Measurements from ENCODE around the gene SERINC2.
"Not testable (repeated sequence)": the region's sequence is repeated elsewhere in the genome, so short reads cannot be mapped to it uniquely, and the experiment has no call there.

The SERINC2 gene

DNA sequence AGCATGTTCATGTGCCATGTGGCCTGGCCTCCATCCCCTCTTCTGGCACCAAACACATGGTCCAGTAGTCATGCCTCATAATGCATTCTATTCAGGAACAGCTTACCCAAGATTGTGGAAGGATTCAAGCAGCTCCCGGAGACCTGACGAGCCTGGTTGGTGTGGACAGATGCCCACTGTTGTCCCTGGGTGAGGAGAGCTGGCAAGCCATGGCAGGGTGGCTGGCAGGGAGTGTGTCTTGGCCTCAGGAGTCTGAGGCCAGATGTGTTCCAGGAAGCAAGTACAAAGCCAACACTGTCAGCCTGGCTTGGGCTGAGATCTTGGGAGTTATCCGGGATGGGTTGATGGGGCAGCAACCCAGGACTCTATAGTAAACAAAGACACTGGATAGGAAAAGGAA is 32.8 kb upstream of the SERINC2 start:
- TF ChIP-seq, protein P1, sequence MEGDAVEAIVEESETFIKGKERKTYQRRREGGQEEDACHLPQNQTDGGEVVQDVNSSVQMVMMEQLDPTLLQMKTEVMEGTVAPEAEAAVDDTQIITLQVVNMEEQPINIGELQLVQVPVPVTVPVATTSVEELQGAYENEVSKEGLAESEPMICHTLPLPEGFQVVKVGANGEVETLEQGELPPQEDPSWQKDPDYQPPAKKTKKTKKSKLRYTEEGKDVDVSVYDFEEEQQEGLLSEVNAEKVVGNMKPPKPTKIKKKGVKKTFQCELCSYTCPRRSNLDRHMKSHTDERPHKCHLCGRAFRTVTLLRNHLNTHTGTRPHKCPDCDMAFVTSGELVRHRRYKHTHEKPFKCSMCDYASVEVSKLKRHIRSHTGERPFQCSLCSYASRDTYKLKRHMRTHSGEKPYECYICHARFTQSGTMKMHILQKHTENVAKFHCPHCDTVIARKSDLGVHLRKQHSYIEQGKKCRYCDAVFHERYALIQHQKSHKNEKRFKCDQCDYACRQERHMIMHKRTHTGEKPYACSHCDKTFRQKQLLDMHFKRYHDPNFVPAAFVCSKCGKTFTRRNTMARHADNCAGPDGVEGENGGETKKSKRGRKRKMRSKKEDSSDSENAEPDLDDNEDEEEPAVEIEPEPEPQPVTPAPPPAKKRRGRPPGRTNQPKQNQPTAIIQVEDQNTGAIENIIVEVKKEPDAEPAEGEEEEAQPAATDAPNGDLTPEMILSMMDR (IDR thresholded peaks at IDR 0.05; ENCODE audit: unreplicated experiment in 3 of 3): no peak
- Mint-ChIP-seq H3K9me3 (no peaks in the 10 kb centered on the region), H3K36me3 (ENCODE audit: low read depth) (no peaks in the 10 kb centered on the region), H3K4me3 (no peak overlapping the region), H3K4me1 (peaks cover 39% of the 10 kb centered on the region), H3K27me3 (ENCODE audit: low read depth) (peaks cover 12% of the 10 kb centered on the region), H3K27ac (peak overlapping the region in 1 of 3 experiments; percentile 13)

DNA sequence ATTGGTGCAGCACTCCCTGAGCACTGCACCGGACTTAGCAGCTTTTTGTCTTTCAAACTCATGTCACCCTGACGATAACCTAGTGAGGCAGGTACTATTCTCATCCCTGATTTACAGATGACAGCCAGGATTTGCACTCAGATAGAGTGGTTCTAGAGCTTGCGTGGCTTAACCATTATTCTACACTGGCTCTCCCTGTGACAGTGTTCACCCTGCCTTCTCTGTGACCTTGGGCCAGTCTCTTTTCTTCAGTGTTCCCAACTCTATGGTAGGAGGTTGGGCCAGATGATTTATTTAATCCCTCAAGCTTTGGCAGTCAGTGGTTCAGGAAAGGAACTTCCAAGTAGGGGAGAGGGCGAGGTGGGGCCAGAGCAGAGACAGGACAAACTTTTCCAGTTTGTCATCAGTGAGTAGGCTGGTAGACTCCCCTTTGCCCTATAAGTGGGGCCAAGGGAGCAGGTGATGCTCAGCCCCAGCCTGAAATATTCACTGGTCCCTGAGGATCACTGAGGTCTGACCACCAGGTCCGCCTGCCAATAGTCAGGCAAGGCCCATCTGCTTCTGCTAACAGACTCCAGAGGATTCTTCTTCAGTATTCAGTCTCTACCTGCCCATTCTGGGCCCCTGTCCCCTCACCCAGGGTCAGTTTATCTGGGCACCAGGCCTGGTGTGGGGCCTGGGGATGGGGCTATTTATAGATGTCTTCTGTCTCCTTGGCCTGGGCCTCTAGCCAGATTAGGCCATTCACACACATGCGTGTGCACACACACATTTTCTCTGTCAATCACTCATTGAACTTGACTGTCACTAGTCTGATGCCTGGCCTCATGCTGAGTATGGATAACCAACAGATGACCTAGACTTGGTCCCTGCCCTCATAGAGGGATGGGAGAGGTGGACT is 31.4 kb upstream of the SERINC2 start:
- peak overlapping the region in 2 of 3 experiments; percentile 17 to 40 for H3K27ac Mint-ChIP-seq
- H3K4me1 Mint-ChIP-seq: peaks cover 35% of the 10 kb centered on the region
- no peaks in the 10 kb centered on the region for H3K36me3 Mint-ChIP-seq (ENCODE audit: low read depth)
- no peaks in the 10 kb centered on the region for H3K9me3 Mint-ChIP-seq
- TF ChIP-seq, protein P1 (IDR thresholded peaks at IDR 0.05; ENCODE audit: unreplicated experiment in 3 of 3): no peak
- H3K4me3 Mint-ChIP-seq: no peak overlapping the region
- peaks cover 12% of the 10 kb centered on the region for H3K27me3 Mint-ChIP-seq (ENCODE audit: low read depth)

DNA sequence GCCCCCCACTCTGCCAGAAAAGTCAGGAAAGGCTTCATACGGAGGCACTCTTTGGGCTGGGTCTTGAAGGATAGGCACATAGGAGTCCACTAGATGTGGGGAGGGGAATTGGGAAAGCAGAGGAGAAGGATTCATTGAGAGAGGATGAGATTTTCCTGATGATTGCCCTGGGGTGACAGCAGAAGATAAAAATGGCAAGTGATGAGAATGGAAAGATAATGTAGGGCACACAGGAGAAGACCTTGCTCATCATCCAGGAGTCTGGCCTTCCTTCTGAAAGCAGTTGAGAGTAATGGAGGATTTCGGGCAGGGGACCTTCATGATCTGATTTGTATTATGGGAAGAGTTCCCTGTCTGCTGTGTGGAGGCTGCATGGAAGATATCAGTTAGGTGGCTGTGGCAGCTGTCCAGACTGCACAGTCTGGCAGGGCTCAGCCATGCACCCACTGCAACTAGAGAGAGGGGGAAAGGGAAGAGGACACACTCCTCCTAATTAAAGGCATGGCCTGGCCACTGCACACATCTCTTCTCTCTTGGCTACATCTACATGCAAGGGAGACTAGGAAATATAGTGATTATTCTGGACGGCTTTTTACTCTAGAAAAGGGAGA is 30.5 kb upstream of the SERINC2 start:
- Mint-ChIP-seq H3K9me3 (no peaks in the 10 kb centered on the region), H3K27ac (peak overlapping the region in 1 of 3 experiments; percentile 17), H3K36me3 (ENCODE audit: low read depth) (no peaks in the 10 kb centered on the region), H3K4me3 (no peak overlapping the region), H3K27me3 (ENCODE audit: low read depth) (peaks cover 12% of the 10 kb centered on the region), H3K4me1 (peaks cover 29% of the 10 kb centered on the region)
- TF ChIP-seq, protein P1 (IDR thresholded peaks at IDR 0.05; ENCODE audit: unreplicated experiment in 3 of 3): no peak

DNA sequence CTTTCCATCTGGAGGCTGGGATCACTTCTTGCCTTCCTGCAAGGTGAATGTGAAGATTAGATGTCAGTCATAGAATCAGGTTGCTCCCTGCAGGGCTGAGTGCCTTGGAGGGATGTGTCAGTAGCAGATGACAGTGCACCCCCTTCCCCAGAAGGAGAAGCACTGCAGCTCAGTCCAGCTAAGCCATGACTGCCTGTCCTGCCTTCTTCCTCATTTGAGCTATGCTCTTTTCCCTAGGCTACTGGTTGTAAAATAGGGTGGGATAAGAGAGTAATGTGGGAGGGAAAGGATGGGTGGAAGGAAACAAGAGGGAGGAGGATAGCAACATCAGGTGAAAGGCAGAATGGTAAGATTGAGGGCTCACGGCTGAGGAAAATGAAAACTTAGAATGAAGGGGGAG is 29.0 kb upstream of the SERINC2 start:
- H3K36me3 Mint-ChIP-seq (ENCODE audit: low read depth): no peaks in the 10 kb centered on the region
- H3K9me3 Mint-ChIP-seq: no peaks in the 10 kb centered on the region

DNA sequence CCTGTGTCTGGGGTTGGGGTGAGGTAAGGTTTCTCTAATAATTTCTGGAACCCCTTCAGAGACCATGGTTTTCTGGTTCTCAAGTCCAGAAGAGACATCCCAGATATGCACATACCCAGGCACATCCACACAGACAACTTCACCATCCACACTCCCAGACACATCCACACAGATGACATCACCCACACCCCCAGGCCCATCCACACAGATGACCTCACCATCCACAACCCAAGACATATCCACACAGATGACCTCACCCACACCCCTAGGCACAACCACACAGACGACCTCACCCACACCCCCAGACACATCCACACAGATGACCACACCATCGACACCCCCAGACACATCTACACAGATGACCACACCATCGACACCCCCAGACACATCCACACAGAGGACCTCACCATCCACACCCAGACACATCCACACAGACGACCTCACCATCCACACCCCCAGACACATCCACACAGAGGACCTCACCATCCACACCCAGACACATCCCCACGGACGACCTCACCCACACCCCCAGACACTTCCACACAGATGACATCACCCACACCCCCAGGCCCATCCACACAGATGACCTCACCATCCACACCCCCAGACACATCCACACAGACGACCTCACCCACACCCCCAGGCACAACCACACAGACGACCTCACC is 26.3 kb upstream of the SERINC2 start:
- H3K4me1 Mint-ChIP-seq: peaks cover 12% of the 10 kb centered on the region
- H3K36me3 Mint-ChIP-seq (ENCODE audit: low read depth); H3K4me3 Mint-ChIP-seq; H3K27ac Mint-ChIP-seq; H3K9me3 Mint-ChIP-seq; H3K27me3 Mint-ChIP-seq (ENCODE audit: low read depth): not testable (repeated sequence)

More for the DNA sequence above, 29.0 kb upstream of the SERINC2 start:
- H3K27ac Mint-ChIP-seq: no peak overlapping the region
- peaks cover 24% of the 10 kb centered on the region for H3K4me1 Mint-ChIP-seq
- H3K27me3 Mint-ChIP-seq (ENCODE audit: low read depth): peaks cover 12% of the 10 kb centered on the region
- TF ChIP-seq, protein P1 (IDR thresholded peaks at IDR 0.05; ENCODE audit: unreplicated experiment in 3 of 3): no peak
- no peak overlapping the region for H3K4me3 Mint-ChIP-seq

DNA sequence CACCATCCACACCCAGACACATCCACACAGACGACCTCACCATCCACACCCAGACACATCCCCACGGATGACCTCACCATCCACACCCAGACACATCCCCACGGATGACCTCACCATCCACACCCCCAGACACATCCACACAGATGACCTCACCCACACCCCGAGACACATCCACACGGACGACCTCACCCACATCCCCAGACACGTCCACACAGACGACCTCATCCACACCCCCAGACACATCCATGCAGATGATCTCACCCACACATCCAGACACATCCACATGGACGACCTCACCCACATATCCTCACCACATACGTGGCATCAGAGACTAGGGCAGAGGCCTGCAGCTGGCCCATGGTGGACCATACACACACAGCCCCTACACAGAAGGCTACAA is 25.4 kb upstream of the SERINC2 start:
- H3K4me1 Mint-ChIP-seq: peaks cover 3% of the 10 kb centered on the region
- H3K4me3 Mint-ChIP-seq: no peak overlapping the region
- H3K27me3 Mint-ChIP-seq (ENCODE audit: low read depth): peaks cover 2% of the 10 kb centered on the region
- H3K27ac Mint-ChIP-seq: no peak overlapping the region
- TF ChIP-seq, protein P1 (IDR thresholded peaks at IDR 0.05; ENCODE audit: unreplicated experiment in 3 of 3): no peak
- H3K36me3 Mint-ChIP-seq (ENCODE audit: low read depth): no peaks in the 10 kb centered on the region
- no peaks in the 10 kb centered on the region for H3K9me3 Mint-ChIP-seq

Data from nephron (organoid).